ENCODE results near the gene TBPL1.

TBPL1 gene

DNA sequence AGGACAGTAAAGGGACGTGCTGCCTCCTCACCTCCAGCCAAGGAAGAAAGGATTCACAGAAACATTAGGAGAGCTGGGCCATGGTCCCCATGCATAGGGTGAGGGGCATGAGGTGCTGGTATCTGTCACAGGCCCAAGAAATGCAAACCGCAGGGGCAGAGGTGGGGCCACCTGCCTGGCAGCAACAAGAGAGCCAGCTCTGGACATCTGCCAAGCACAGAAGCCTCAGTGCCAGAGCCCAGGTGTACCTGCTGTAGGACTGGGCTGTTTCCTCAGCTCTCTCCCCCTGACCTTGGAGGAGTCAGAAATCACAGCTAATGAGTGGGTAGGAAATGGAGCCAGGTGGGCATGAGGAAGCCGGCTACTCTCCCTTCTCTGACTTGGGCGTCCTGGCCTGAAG is 54.1 kb downstream of the TBPL1 start:
- DNase-seq (ENCODE audit: low read depth in 2 of 2) = no peak

DNA sequence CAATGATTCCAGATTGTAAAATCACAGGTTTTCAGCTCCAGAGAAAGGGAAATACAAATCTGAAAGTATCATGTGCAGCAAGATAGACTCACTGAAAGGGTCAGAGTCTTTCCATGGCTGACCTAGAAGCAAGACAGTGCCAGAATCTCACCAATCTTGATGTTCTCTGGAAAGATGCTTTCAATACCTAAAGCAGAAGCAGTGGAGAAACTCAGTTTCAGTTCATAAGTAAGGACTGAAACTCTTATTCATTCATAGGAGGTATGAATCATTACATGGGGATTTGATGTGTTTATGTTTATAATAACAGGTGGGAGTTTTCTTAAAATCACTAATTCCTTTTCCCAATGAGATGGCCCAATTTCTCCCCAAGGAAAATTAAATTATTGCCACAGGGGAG is 56.9 kb downstream of the TBPL1 start:
- no peak for DNase-seq (ENCODE audit: low read depth in 2 of 2)

DNA sequence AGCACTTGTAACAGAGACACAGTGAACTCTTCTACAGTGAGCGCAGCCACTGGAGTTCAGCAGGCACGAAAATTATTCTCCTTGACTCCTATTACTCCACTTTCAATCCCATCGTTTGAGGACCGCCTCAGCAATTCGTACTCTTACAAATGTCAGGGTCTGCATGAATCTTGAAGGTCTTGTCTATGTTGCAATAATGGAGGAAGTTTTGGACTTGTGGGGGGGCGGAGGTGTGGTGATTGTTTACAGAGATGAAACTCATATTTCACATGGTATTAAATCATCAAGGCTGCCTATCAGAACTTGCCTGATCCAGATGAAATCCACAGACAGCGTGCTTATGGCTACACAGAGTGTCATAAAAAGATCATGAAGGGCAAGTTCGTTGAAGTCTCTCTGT is 57.4 kb downstream of the TBPL1 start:
- no peak for DNase-seq (ENCODE audit: low read depth in 2 of 2)

DNA sequence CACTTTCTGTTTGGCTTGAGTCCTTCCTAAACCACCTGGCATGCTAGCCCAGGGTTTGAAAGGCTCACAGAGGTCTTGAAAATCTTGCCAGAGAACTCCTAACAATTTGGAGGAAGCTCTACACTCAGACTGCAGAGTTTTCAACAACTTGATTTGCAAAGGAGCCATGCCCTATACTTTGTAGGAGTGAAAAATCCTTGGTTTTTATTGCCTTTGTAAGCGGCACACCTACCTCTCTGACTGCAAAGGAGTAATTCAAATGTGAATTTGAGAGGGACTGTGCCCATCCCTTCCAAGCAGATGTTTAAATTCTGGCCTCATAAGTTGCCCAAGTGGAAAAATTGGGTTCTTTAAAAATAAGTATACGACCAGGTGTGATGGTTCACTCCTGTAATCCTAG is 58.0 kb downstream of the TBPL1 start:
- no peak for DNase-seq (ENCODE audit: low read depth in 2 of 2)

DNA sequence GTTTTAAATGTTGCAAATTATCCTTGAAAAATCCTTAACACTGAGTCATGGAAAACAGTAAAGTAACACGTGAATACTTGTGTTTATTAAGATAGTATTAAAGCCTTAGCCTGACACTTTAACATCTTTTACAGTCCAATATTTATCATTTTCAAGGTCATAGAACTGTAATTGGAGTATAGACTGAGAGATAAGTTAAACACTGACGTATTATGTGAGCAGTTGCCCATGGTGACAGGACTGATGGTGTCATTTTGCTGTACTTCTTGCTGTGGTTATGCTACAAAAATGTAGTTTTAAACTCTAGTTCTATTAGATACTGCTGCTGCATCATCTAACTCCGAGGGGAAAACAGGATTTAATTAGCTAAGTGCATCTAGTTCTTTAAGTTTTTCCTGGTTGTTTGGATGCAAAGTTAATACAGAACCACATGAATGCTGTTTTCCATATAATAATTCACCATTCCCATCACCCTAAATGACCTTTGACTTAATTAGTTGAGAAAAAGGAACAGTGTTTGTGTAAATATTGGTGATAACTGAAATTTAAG is 61.6 kb downstream of the TBPL1 start:
- DNase-seq (ENCODE audit: low read depth in 2 of 2) = no peak

DNA sequence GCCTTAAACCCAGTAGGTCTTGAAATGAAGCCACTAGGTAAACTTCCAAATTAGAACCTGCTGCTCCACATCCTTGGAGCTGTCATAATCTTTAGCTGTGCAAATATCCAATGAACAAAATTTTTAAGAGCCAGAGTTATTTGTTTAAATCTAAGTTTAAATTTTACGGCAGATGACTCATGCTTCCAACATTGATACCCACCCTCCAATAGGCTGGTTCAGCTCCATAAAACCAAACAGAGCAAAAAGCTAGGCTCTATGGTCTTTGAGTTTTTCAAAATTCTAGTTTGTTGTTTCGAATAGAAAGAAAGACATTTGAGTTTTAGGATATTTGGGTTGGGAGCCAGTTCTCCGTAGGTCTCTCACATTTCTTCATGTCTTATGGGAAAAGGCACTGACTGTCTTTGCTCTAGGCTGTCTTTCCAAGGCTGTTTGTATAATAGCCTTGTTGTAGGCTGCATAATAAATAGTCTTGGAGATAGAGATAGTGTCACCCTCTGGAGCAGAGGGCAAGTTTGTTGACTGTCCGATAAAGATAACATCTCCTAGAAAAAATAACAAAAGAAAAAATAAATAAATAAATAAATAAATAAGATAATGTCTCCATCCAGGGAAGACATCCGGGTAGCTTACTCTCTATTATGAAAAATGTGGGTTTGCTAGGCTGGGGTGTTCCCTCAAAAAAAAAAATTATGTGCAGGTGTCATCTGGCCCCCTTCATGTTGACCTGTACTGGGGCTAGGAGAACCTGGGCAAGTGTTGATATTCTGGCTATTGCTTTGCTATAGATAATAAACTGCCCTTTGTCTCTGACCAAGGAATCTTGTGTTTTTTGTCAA is 62.9 kb downstream of the TBPL1 start:
- DNase-seq (ENCODE audit: low read depth in 2 of 2) = no peak

DNA sequence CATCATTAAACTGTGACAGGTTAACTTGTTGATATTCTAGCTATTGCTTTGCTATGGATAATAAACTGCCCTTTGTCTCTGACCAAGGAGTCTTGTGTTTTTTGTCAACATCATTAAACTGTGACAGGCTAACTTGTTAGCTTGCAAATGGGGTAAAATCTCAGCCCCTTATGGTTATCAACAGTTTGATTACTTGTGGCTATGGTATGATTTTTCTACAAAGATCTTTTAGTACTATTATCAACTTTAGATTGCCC is 63.5 kb downstream of the TBPL1 start:
- no peak for DNase-seq (ENCODE audit: low read depth in 2 of 2)

DNA sequence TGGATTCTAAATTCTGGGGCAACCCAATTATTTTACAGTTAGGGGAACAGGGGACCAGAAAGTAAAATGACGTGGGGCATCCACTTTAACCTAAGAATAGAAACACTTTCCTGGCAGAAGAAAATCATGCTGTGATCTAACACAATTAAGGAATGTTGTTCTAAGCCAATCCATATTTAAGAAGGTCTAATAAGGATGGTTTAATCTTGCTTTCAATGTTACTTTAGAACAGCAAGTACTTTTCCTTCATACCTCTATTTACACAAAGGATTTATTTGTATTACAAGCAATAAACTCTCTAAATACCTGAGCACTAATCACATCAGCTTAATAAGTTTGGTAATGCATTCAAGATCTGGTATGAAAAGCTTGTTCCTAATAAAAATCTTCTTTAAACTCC is 67.0 kb downstream of the TBPL1 start:
- no peak for DNase-seq (ENCODE audit: low read depth in 2 of 2)

DNA sequence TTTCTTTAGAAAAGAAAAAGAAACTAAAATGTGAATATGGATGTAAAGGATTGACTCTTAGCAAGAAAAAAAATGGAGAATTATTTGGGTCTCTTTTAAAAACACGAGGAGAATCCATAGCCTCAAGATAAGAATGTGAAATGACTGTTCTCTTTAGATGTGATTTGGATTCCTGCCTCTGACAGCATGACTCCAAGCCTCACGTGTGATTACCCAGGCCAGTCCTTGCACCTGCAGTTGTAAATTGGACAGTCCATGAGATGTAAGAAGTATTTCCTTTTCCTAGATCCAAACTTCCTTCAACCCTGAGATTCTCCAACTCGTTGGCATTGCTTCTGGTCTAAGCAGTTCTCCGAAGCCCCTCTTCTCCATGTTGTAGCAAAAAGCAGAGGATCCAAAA is 67.5 kb downstream of the TBPL1 start:
- DNase-seq (ENCODE audit: low read depth in 2 of 2) = no peak

DNA sequence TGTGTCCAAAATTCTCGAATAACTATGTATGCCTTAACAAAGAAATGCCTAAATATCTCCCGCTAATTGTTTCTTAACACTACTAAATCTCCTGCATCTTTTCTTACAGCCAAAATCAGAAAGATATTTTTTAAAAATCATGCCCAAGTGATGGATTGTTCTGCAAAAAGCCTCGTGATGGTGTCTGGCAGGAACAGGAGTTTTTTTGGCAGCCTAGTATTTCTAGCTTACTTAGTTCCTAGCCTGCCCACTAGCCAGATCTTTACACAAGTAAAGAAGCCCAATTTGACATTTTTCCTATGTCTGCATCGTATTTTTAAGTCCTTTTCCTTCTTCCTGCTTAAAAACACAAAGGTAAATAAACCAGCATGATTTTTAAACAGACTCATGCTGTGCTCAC is 67.9 kb downstream of the TBPL1 start:
- DNase-seq (ENCODE audit: low read depth in 2 of 2) = no peak

DNA sequence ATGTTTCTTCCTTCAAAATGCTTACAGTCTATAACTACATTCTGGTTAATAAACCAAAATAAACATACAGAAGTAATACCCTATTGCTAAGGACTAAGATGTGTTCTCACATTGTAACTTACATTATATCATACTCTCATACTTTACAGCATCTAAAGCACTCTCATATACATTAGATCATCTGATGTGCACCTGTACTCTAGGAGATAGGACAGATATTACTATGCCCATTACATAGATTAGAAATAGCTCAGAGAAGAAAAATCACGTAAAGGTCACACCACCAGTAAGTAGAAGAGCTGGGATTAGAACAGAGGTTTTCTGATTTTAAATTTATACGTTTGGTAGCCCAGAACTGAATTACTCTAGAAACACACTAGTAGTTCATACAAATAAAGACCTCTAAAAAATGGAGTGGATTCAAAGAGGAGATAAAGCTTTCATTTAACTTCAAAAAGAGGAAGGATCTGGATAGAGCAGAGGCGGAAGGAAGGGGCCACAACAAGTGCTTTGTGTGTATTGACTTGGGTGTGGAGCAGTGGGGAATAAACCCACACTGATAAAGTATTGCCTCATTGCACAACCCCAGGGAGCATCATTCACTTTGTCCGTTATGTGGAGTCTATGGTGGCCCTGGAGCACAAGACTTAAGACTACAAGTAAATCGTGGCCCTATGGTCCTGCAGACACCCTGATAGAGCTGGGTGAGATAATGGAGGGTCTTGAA is 68.5 kb downstream of the TBPL1 start:
- DNase-seq (ENCODE audit: low read depth in 2 of 2) = no peak

DNA sequence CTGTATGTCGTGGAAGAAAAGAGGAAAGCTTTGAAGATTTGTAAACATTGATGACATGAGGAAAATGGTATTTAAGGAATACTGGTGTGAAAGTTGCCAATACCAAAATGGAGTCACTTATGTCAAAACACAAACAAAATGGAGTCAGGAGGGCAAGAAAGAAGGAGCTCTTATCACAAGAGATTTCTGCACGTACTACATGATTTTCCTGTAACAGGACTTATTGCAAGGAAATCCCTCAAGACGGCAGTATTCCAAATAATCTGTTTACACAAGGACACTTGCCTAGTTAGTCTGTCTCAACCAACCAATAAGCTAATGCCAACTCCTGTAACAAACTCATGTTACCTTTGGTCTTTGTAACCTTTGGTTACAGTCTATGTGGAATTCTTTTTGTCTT is 69.6 kb downstream of the TBPL1 start:
- no peak for DNase-seq (ENCODE audit: low read depth in 2 of 2)

DNA sequence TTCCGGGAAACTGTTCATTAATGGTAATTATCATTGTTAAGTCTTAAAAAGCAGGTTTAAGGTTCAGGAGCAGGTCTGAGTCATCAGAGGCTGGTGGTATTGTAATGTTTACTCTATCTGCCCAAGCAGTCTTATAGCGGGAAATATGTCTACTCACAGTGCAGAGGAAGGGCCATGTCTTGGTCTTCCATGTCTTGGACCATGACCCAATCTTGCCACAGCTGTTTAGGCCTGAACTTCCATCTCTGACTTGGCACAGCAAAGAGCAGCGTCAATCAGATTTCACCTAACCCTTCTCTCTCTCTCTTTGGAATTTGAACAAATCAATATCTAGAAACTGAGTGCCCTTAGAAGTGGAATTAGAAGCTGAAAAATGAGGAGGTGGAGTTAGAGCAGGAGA is 73.6 kb downstream of the TBPL1 start:
- no peak for DNase-seq (ENCODE audit: low read depth in 2 of 2)

DNA sequence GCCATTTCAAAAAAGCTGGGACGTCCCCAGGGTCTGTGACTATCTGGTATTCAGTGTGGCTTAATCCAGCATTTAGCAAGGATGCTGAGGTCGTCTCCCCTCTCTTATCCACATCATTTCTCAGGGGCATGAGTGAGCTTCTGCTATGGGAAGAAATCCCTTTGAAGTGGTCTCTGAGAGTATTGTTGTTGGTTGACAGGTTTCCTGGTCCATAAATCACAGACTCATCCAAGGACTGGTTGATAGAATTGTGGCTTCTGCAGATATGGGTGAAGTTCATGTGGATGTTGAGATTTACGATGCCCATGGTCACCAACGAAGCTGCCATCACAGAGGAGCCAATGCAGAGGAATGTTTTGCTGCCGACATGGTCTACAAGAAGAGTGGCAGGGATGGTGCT is 75.4 kb downstream of the TBPL1 start:
- DNase-seq (ENCODE audit: low read depth in 2 of 2) = no peak

DNA sequence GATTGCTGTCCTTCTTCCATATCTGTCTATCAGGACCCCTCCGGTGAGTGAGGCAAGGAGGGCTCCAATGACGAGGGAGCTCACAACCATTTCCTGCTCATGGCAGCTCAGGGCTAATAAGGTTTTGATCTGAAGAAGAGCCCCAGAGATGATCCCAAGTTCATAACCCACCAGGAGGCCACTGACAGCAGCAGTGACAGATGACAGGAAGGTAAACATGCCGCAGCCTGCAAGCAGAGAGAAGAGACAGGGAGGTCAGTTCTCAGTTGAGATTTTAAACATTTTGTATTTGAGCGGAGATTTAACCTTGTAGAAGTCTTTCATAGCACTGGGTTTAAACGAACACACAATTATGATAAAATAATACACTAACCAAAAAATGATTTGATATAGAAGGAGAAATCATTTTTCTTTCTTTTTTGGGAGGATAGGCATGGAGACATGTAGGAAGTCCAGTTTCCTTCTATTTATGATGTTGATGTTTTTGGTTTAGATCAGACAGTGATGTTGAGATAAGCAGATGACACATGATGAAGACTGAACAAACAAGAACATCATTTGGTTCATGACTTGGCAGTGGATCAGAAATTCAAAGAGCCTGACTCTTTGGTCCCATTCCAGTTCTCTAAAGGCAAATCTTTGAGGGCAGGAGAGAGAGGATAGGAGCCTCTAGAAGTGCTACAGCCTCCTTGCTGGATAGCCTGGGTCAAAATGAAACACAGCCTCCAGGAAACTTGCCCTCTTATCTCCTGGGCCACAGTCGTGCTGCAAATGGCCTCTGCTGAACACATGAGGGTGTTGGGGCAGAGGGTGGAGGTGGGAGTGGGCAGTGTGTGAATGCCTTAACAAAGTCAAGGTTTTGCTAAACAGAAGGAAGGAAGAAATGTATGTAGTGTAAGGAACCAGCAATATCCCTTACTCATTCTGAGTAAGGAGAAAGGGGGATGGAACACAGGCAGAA is 76.8 kb downstream of the TBPL1 start:
- DNase-seq (ENCODE audit: low read depth in 2 of 2) = no peak

DNA sequence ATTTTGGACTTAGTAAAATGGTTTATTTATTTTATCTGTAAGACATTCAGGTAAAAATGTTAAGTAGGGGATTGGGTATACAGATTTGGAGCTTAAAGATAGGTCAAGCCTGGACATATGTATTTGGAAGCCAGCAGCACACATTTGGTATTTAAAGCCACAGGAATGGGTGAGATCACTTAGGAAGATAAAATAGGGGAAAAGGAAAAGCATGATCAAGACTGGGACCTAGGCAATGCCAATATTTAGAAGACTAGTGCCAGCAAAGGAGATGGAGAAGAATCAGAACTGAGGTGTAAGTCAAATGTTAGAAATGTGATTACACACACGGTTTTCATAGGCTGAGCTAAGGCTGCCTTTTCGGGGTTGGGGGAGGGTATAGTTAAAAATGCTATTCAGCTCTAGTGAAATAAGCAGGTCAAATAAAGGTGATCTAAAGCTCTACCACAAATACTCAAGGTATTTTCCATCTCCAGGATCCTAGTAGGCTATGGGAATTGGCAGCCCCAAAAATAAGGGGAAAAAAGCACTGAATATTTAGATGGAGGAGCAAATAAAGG is 78.8 kb downstream of the TBPL1 start:
- no peak for DNase-seq (ENCODE audit: low read depth in 2 of 2)

DNA sequence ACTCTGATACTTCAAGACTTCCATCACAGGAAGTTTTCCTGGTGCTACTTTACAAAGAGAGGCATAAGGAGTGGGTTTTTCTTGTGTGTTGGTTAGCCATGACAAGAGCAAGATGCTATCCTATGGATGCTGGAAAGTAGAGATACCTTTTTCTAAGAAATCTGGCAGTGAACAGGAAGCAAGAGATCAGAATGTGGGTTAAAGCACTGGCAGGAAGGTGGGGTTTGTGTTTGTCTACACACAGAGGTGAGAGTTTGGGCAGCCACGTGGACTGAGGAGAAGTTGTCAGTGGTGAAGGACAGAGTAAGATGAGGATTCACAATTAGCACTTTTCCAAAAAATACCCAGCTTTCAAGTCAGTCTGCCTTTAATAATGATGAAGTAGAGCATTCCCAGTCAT is 81.5 kb downstream of the TBPL1 start:
- DNase-seq (ENCODE audit: low read depth in 2 of 2) = no peak

DNA sequence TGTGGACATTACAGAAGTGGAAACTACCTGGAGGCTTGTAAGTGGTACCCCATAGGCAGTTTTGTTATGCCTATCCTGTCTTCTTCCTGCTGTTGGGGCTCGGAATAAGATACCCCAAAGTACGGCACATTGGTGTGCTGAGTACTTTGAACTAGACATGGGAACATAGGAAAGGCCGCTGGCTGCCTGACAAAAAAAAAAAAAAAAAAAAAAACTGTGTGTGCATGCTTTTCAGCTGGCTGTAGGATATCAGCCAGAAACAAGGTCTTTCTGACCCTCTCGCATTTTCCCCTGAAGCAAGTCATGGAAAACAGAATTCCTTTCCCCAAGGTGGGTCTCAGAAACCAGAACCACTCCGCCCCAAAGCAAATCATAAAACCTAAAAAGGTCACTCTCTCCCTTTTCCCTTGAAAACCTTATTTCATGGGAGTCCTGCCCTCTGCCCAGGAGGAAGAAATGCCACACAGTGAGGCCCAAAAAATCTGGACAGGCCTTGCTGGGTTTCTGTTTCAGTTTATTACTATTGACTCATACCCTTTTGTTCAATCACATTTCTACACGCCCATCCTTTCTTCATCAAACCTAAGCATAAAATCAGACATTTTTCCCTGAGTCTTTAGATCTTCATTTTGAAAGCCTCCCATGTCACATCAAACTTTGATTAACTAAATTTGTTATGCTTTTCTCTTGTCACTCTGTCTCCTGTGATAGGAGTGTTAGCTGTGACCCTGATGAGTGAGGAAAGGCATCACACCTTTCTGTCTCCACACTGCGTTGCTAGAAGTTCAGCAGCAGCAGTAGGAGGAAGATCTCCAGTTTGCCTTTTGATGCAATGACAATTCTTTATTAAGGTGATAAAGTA is 82.2 kb downstream of the TBPL1 start:
- no peak for DNase-seq (ENCODE audit: low read depth in 2 of 2)

DNA sequence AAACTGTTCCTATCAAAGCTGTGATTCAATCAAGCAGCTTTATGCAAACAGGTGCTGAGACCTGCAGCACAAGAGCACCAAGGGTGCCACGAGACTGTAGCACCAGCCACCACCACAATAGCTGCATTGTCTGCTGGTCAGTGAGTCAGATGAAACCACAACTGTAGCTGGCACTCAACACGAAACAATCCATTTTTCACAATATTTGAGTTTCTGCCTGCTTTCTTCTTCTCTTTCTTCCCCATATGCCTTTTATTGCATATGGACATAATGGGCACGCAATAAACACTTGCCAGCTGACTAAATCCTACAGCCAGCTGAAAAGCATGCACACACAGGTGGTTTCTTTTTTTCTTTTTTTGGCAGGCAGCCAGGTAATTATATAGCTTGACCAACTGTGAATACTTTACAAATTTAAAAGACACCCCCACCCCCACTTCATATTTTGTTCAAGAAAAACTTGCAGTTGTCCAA is 82.8 kb downstream of the TBPL1 start:
- no peak for DNase-seq (ENCODE audit: low read depth in 2 of 2)

DNA sequence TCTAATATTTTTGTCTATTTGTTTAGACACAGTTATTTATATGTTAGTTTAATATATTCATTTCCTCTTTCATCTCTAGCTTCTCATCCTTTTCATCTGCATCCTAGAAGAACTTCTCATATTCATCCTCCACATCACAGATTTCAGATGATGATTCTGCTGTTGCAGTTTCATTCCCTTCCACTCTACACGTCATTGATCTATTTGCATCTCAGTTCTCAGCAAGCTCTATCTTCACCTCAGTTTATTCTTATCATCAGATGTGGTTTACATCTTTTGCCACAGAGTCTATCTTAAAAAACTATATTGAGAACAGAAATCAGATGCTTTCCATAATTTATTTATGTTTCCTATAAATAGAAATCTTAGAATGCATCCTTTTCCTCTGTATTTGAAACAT is 86.1 kb downstream of the TBPL1 start:
- no peak for DNase-seq (ENCODE audit: low read depth in 2 of 2)

All from stimulated activated CD4-positive, alpha-beta T cell treated with anti-CD3 and anti-CD28 coated beads, Interleukin-1b, Interleukin-23, amount 100 ng/mL, for 1 hour (primary cell).